GM18870 (cell line): ENCODE measurements around the gene TPRG1.
A peak's percentile ranks its signal among the peaks of the same experiment; 100 is the strongest.

Experiments
- ATAC-seq: cut with Tn5 transposase; IDR thresholded peaks from one replicate; pipeline ENCODE4 v1.9.1; 2021; ENCODE audit warnings: moderate library complexity; ENCODE audit not compliant: unreplicated experiment

The TPRG1 gene, protein sequence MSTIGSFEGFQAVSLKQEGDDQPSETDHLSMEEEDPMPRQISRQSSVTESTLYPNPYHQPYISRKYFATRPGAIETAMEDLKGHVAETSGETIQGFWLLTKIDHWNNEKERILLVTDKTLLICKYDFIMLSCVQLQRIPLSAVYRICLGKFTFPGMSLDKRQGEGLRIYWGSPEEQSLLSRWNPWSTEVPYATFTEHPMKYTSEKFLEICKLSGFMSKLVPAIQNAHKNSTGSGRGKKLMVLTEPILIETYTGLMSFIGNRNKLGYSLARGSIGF

DNA sequence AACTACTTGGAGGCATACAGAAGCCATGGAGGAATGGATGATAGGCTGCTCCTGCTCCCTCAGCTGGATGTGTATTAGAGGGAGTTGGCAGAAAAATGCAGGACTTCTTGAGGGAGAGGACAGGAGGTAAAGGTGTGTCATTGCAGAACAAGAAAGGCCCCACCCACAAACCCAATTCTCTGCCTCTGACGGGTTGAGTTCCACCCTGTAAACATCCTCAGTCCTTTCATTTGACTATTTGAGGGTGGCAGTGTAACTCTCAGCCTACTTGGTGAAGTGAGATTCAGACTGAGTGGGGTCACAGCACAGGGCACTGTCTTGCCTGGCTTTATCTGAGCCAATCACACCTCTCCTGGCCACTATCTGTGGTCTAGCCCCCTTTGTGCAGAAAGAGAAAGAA is at the start of gene TPRG1:
Gene TPRG1, plus strand, starts transcription at position 265 of the 400 bp plus-strand sequence. CDS start 35,414 bp downstream, outside the sequence.
- no peak for ATAC-seq

DNA sequence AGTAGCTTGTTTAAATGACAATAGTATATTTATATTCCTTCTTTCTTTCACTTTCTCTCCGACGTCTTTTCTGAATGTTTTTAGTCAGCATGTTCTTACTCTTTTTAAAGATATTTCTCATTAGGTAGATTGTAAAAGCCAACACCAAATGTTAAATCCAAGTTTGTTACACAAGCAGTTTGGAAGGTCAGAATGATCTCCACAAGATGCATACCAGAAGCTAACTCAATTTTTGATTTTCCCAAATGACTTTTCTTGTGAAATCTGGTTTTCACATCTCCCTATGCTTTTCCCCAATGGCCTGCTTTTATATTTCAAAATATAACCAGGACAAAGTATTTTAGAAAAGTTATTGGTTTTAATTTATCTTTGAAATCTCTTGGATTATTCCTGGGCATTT is 49.7 kb upstream of the TPRG1 start:
- ATAC-seq, result no peak

DNA sequence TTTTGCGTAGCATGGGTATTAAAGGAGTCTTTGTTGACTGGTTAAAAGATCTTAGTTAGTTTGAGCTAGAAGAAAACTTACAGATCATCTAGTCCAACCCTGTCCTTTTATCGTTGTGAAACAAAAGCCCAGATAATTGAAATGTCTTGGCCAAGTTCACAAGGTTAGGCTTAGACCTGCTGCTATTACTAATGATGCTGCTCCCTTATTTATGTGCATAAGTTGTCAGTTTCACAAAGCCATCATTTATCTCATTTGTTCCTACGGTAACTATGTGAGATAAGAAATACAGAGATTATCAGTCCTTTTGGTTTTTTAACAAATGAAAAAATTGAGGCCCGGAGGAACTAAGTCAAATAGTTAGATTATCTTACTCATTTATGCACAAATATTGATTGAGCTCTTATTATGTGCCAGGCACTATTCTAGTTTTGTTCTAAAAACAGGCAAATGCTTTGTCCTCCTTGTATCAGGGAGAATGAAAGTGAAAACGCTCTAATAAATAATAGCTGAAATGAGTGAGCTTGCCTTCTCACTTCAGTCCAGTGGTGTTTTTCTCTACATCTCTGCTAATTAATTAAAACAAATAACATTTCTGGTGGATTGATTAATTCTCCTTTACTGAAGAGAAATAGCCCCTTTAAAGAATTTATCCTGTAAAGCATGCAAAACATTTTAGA is 49.1 kb upstream of the TPRG1 start:
- no peak for ATAC-seq

DNA sequence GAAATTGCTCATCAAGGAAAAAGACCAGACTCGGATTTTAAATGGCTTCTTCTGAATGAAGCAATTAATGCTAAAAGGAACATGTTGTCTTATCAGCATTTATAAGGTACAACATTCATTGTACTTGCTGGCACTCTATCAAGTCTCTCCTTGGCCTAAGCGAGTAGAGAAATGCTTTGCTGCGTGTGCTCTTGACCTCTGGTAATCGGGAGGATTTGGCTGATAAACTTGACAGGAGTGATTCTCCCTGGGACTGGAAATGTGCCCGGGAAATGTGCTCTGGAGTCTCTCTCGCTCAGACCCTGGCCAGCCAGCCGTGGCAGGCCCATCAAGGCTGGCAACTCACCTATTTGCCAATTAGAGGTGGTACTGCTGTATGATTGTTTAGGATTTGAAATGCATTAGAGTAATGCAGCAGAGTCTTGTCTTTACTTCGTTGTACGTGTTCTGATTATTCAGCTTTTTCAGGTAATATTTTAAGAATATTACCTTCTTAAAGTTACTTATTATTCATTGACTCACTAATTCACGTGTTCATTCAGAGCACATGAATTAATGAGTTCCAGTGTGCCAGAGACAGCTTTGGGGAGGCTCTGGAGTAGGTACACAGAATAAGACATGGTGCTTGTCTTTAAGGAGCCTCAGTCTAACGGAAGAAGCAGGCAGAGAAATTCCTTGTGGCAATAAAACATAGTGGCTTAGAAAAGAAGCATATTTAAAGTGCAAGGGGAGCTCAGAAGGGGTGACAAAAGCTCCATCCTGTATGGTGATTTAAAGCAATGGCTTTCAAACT is 48.0 kb upstream of the TPRG1 start:
- no peak for ATAC-seq

DNA sequence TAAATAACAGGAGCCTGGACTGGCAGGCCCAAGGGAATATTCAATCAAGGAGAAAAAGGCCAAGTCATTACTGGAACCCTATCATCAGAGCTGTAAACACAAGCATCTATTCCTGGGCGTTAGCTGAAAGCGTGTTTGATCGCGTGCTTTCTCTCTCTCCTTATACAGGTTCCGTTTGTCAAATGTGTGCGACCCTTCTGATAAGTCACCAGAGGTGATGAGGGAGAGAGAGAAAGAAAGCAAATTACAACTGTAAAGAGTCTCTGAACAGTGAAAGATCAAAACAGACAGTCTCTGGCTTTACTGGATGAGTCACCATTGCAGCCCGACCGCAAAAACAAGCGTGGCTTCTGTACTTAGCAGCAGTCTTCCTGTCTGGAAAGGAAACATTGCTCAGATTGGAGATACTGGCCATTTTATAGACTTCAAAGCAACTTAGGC is 39.5 kb upstream of the TPRG1 start:
- ATAC-seq, result peak; percentile 96

DNA sequence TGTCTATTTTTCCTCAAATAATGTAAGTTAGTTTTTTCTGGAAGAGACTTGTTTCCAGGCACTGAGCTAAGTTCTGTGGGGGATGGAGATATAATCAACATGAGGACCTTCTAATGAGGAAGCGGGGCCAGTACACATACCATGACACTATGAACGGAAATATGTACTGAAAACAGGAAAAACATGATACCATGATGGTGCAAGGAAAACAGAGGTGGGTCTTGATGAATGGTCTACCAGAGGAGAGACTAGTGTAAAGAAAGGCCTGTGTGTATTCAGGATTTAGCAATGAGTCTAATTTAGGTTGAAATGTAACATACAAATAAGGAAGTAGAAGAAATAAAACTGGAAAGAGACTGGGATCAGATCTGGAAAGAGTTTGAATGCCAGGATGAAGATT is 38.9 kb upstream of the TPRG1 start:
- no peak for ATAC-seq

DNA sequence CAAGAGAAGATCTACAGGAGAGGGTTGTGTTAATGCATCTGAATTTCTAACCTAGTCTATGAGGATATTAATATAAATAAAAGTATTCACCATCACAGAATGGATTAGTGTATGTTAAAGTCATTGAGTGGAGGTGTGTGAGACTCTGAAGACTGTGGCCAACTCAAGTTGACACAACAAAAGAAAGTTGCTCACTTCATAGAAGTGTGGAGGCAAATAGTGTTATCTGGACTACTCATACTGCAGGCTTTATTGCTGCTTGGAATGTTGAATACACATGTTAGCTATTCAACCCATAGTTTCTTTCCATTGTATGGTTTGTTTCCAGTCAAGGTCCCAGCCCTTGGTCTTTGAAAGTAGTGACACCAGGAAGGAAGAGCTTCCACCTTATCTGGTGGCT is 38.0 kb upstream of the TPRG1 start:
- ATAC-seq, result no peak

DNA sequence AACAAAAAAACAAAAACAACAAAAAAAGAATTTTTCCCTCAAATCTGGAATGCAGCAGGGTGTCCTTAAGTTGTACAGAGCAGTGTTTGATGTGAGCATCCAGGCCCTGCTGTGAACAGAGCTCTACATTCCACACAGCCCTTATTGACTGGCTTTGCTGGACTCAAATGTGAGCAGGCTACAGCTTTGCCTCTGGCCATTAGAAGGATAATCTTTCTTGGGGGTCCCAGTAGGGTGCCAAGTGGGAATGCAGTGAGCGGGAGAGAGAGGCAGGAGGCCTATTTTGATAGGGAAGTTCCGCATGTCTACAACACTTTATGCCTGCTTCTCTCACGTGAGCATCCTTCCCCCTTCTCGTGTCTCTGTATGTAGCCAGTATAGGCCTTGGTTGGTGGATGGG is 34.4 kb upstream of the TPRG1 start:
- ATAC-seq, result no peak

DNA sequence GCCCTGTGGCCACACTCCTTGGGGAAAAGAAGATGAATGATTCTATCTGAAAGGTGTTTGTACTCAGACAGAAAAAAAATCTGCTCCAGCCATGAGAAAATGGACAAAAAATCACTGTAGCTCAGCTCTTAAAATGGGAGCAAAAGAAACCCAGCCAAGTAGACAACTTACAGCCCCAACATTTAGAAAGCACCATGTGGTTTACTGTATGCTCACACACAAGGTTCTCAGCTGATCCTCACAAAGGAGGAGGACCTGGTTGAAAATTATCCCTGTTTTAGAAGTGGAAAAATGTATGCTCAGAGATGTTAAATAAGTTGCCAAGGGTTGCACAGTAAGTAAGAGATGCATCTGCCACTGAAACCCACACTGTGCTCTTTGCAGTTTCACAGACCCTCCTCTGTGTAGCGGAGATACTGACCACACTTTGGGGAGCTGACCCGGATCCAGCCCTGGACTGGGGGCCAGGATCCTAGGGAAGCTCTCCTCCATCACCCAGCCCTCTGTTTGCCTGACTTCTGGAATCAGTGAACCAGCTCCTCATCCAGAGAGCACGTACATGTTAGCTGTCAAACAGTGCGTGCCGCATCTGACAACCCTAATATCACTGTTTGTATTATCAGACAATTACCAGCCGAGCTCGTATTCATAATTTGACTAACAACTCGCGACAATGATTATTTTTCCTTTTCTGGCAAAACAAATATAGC is 32.7 kb upstream of the TPRG1 start:
- no peak for ATAC-seq

DNA sequence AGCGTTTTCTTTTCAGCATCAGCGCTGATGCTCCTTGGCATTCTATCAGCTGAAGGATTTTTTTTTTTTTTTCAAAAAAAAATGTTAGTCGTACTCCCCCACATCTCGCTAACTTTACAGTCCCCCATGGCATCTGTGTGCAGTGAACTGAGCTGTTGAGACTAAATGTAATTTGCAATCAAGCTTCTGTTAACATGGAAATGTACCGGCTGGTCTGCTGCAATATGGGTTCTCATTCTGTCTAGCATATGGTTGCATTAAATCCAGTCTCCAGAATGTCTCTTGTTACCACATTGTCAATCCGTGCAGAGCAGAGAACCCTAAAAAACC is 32.2 kb upstream of the TPRG1 start:
- ATAC-seq, result no peak

DNA sequence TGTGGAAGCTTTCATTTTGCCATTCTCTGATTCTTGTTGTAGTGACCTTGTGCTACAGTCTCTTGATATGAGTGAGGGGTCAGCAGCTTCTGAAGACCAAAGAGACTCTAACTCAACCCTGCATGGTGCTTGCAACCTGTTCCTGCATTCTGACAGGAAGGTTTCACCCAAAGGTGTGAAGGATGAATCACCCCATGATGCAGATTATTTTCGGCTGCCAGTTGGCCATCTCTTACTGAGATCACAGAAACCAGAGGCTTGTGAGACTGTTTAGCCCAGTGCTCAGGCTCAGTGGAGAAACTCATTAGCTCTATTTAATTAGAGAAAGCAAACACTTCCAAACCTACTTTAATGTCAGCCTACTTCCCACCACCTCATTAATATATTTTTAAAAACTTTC is 29.2 kb upstream of the TPRG1 start:
- no peak for ATAC-seq

DNA sequence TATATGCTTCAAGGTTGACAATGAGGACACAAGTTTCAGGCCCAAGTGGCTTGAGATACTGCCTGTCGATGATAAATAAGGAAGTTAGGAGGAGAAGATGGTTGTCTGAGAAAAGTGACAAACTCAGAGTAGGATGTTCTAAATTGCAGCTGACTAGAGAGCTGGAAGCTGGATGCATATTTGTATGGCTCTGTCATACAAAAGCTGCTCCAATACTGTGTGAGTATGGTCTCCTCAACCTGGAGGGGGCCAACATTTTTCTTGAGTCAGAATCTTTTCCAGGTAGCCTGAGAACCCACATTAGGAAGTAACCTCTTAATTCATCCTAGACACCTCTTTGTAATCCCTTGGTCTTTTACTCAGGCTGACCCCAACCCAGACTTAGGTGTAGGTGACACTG is 28.4 kb upstream of the TPRG1 start:
- no peak for ATAC-seq

DNA sequence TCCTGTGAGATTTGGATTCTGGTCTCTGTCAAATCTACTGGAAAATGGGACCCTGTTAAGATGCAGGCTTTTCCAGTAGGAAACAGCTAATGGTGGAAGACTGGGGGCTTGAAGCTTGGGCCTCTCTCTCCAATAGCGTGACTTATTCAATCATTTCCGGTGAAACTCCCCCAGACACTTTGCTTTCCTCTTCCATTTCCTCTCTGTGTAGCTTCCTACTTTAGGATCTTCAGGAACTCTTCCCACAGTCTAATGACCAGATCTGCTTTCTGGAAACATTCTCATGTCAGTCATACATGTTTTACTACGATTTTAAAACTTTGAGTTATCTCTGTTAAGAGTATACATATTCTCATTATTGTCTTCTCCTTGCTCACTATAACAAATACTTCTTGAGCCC is 28.0 kb upstream of the TPRG1 start:
- ATAC-seq, result no peak

DNA sequence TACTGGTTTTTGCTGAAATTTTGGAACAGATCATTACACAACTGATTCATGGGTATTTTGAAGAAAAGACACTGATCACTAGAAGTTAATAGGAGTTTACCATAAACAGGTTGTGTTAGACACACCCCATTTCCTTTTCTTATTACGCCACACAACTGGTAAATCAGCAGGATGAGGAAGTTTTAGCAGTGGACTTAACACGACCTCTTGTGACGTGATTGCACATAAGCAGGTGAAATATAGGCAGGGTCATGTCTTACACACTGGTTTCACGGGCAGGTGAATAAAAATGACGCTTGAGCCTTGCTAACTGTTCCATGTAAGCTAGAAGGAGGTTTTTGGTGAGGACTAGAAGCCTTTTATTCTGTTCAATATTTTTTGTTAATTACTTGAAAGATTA is 27.1 kb upstream of the TPRG1 start:
- ATAC-seq, result no peak

DNA sequence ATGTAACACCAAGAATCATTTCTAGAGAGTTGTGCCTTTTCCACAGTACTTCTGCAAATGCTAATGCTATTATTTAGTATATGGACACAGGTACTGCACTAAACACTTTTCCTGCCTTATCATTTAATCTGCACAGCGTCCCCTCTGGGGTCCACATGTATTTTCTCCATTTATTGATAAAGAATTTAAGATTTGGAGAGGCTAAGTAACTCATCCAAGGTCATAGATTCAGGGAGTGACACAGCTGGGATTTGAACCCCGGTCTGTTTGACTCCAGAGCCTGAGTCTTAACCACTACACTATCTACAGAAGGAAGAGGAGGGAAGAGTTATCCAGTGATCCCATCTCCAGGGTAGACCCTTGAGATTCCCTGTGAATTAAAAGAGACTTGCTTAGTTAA is 24.9 kb upstream of the TPRG1 start:
- ATAC-seq, result no peak

DNA sequence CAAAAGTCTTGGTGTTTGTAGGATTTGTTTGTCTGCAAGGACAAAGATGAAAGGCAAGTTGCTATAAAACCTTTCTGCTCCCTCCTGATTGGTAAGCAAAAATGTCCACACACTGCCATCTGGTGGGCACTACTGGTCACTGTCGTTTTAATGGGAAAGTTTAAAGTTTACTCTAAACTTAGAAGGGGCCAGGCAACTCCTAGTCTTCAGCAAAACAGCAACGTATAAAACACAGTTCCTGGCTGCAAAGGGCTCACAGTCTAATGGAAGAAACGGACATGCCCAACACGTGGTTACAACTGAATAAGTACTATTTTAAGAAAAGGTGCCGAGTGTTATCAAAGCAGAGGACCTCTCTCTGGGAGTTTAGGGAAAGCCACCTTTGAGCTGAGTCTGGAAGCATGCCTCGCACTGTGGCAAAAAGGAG is 23.7 kb upstream of the TPRG1 start:
- peak; percentile 50 for ATAC-seq

DNA sequence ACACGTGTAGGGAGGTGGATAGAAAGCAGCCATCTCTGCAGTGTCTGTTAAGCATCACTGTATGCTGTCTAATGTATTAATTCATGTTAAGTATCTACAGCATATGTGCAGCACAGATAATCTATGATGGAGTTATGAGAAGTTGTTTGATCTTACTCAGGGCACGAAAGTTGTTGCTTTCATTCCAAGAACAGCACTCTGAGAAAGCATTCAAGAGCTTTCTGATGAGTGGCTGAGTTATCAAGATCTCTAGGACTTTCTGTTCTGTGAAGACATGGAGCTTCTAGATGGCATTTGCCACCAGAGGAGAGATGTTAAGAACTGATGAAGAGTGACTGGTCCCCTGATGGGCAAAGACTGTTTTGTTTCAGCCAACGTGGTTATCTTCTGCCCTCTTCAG is 22.6 kb upstream of the TPRG1 start:
- no peak for ATAC-seq

DNA sequence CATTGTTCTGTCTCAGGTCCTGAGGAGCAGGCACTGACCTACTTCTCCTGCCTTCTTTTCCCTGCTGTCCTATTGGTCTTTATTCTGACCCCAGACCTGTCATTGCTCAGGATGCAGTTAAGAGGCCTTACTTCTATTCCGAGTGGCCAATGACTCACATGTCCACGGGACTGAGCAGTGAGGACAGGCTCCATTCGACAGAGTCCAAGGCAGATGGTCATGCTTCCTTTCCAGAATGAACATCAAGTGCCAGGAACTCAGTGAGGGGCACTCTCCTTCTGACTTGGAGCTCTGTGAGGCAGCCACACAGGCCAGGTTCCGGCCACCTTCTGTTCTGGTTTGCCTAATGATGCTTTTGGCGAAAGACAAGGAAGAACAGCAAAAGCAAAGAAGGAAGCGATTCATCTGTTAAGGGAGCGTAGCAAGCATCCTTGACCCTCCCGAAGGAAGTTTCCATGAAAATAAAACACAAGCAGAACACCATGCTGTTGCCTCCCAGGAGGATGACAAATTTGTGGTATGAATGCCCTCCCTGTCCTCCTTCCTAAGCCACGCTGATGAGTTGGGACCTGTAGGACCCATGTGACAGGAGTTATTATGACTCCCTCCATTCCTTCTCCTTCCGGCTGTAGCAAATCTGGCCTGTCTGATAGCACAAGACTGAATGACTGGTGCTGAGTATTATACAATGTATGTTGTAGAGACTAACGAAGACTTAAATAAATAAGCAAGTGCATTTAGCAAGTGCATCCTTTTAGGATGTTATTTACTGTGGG is 14.4 kb upstream of the TPRG1 start:
- no peak for ATAC-seq

DNA sequence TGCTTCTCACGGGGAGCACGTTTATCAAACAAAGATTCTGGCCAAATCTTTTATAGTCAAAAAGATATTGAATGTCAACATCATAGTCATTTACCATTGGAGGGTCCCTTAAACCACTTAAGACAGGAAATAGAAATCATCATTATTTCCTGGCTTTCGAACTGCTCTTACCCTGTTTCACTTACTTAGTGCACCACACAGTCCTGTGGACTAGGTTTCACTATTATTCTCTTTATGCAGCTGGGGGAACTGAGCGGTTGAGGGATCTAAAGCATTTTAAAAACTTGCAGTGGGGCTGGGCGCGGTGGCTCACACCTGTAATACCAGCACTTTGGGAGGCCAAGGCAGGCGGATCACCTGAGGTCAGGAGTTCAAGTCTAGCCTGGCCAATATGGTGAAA is 13.7 kb upstream of the TPRG1 start:
- ATAC-seq, result no peak

DNA sequence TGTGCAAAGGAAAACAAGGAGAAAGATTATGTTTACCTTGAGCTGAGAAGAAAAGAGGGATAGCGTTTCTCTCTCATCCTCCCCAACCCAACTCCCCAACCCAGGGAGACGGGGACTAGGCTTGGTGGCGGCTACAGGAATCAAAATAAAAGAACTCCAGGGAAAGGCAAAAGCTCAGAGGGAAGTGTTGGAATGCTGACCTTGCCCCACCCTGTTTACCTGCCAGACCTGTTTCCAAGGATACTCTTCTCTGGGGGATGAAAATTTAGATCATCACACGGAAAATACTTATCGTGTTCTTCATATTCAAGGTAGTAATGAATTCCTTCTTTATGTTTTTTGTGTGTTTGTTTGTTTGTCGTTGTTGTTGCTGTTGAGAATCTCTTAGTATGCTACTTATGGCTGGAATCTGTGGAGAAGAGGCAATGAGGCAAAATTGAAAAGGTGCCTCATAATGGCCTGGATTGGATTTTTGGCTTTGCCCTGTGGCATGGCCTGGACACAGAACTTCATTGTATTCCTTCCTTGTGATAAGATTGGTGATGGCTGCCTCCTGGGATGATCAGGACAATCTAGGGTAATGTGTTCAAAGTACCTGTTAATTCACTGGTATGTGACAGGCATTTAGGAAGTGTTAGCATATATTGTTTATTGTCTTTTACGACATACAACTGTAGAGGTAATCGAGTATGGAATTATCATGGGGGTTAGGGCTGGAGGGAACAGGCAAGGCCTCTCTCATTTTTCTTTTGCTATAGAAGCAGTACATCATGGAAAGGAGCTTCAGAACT is 11.1 kb upstream of the TPRG1 start:
- no peak for ATAC-seq
